ENCODE measurements around the gene GSX2. TPM values are rescaled to one million over a fixed set of nuclear protein-coding genes. Genes with fewer than 3 reads are reported as not detected.

The GSX2 gene
- total and polyA plus RNA-seq, 2 of the 13 experiments (the other 11 are each of a cell fraction or from before 2014, with no cell fraction given) = not detected

DNA sequence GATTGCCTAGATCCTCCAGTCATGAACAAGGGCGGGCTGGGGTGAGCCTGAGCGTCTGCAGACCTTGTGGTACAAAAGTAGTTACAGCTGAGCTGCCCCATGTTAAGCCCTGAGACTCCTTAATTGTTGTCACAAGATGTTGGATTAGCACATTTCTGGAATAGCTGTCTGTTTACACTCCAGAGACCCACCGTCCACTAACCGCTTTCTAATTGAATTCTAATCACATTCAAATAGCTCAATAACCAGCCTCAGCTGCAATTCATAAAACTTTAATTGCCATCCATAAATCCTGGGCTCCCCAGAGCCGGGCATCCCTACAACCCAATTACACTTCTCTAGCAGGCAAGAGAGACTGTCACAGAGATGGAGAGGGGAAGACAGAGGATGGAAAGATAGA is 1.6 kb upstream of the GSX2 start:
- TF ChIP-seq MEIS2 (CRISPR knock-in tag; IDR thresholded peaks at IDR 0.05) (no peak), FLYWCH1 (CRISPR knock-in tag; IDR thresholded peaks at IDR 0.05) (no peak), ZNF883 (CRISPR knock-in tag; IDR thresholded peaks at IDR 0.05; ENCODE audit: not compliant biosample characterization) (no peak), GZF1 (CRISPR knock-in tag; IDR thresholded peaks at IDR 0.05) (no peak), RFXANK (CRISPR knock-in tag; IDR thresholded peaks at IDR 0.05) (no peak), POGZ (CRISPR knock-in tag; IDR thresholded peaks at IDR 0.05) (no peak), CBFB (CRISPR knock-in tag; IDR thresholded peaks at IDR 0.05) (no peak), REXO4 (CRISPR knock-in tag; IDR thresholded peaks at IDR 0.05; ENCODE audit: borderline replicate concordance) (no peak), TBX2 (CRISPR knock-in tag; IDR thresholded peaks at IDR 0.05; ENCODE audit: borderline replicate concordance) (no peak)
- TF ChIP-seq, protein P1, sequence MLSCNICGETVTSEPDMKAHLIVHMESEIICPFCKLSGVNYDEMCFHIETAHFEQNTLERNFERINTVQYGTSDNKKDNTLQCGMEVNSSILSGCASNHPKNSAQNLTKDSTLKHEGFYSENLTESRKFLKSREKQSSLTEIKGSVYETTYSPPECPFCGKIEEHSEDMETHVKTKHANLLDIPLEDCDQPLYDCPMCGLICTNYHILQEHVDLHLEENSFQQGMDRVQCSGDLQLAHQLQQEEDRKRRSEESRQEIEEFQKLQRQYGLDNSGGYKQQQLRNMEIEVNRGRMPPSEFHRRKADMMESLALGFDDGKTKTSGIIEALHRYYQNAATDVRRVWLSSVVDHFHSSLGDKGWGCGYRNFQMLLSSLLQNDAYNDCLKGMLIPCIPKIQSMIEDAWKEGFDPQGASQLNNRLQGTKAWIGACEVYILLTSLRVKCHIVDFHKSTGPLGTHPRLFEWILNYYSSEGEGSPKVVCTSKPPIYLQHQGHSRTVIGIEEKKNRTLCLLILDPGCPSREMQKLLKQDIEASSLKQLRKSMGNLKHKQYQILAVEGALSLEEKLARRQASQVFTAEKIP (CRISPR knock-in tag; IDR thresholded peaks at IDR 0.05; ENCODE audit: borderline replicate concordance) = no peak
- TF ChIP-seq, protein P2, sequence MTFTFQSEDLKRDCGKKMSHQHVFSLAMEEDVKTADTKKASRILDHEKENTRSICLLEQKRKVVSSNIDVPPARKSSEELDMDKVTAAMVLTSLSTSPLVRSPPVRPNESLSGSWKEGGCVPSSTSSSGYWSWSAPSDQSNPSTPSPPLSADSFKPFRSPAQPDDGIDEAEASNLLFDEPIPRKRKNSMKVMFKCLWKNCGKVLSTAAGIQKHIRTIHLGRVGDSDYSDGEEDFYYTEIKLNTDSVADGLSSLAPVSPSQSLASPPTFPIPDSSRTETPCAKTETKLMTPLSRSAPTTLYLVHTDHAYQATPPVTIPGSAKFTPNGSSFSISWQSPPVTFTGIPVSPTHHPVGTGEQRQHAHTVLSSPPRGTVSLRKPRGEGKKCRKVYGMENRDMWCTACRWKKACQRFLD (CRISPR knock-in tag; IDR thresholded peaks at IDR 0.05; ENCODE audit: borderline replicate concordance) = no peak
- no peak for FAIRE-seq
- intact Hi-C loops (cut with micrococcal nuclease; ENCODE audit: unreplicated experiment) = no loop called here
- no peak overlapping the region for H3K4me2 ChIP-seq (ENCODE audit: low read depth, low read length)
- ChIA-PET CTCF (ENCODE audit: low intra/inter-chr PET ratio, low total read pairs) (no interaction called here), POLR2A (no interaction called here)
- no TSS peak for BruUV-seq (replicated peaks)
- in situ Hi-C loops (cut with HindIII; ENCODE audit: extremely low pct_ligation_motif_present, low pct_unique_long_range_greater_than_20kb) = no loop called here
- no peak overlapping the region for H3K27ac ChIP-seq (ENCODE audit: extremely low read length, insufficient read depth, low read length)
- peaks cover 30% of the 10 kb centered on the region for H3K4me1 ChIP-seq (ENCODE audit: insufficient read depth, low read length)
- no peak for DNase-seq (ENCODE audit: low spot score)
- H3K79me2 ChIP-seq (ENCODE audit: insufficient read depth, low read length) = no peaks in the 10 kb centered on the region
- H3K4me3 ChIP-seq (replicated peaks in 1 of 3; ENCODE audit: insufficient read depth in 1 of 3, low read depth in 2 of 3, low read length in 3 of 3) = no peak overlapping the region
- WGBS (ENCODE audit: low lambda C conversion rate) = 12% methylated on average over 4 of the region's 5 CpGs
- no peak for ATAC-seq
- H2AFZ ChIP-seq (ENCODE audit: low read length) = no peak overlapping the region
- no peaks in the 10 kb centered on the region for H3K36me3 ChIP-seq (replicated peaks in 1 of 2; ENCODE audit: control insufficient read depth in 1 of 2, insufficient read depth in 2 of 2, low read length in 2 of 2)
- no peak overlapping the region for H3K9ac ChIP-seq (ENCODE audit: insufficient read depth, low read depth, low read length)
- H3K27me3 ChIP-seq (ENCODE audit: control insufficient read depth in 1 of 2, insufficient read depth in 2 of 2, low read length in 2 of 2) = peaks cover 12 to 92% of the 10 kb centered on the region in 2 experiments
- H4K20me1 ChIP-seq (ENCODE audit: insufficient read depth, low read length) = no peaks in the 10 kb centered on the region
- no peaks in the 10 kb centered on the region for H3K9me3 ChIP-seq (ENCODE audit: low read length)

Data from HepG2 (cell line).